Liver (tissue), 3 donors: ENCODE measurements around the gene CDK5RAP3.

Experiments
- CTCF ChIP-seq: fragments of 150-350 bp; IDR thresholded peaks from 2 replicates; pipeline ENCODE4 v1.5.1; 2017; ENCODE audit warnings: improper control_type of control experiment, low read depth, low read length; ENCODE audit not compliant: missing input control
- RAD21 ChIP-seq, 2 donors: IDR thresholded peaks; 2 replicates each; pipeline ENCODE4 v1.6.1; 2016; ENCODE audit warnings: antibody characterized with exemption in 2 of 2, mild to moderate bottlenecking in 2 of 2
- REST ChIP-seq: IDR thresholded peaks from 2 replicates; pipeline ENCODE4 v1.6.1; 2016; ENCODE audit warnings: antibody characterized with exemption, mild to moderate bottlenecking
- ZBTB33 ChIP-seq: IDR thresholded peaks from 2 replicates; pipeline ENCODE4 v1.6.1; 2016; ENCODE audit warnings: antibody characterized with exemption
- donor health status: healthy.
- donor health status: healthy.

- TF ChIP-seq CTCF, result no peak
- no peak for TF ChIP-seq ZBTB33
- TF ChIP-seq RAD21 (IDR thresholded peaks at IDR 0.05), result no peak
- TF ChIP-seq REST, result no peak
Observed at GRCh38 chr17:47929218-47930000, 41.5 kb upstream of the CDK5RAP3 start.
